K562 (cell line): ENCODE results near the gene ASPHD1. TPM values are rescaled to one million over a fixed set of nuclear protein-coding genes. Genes with fewer than 3 reads are reported as not detected.

ENCODE experiments used
- ARID4B ChIP-seq: sonication (generic); formaldehyde crosslinking; IDR thresholded peaks from 2 replicates; pipeline ENCODE4 v1.8.0; 2022; ENCODE audit warnings: mild to moderate bottlenecking, missing genetic modification reagents
- CUX1 ChIP-seq: fragments of 200-800 bp; sonication (Bioruptor generic); IDR thresholded peaks from 2 replicates; pipeline ENCODE4 v1.6.1; 2016; ENCODE audit warnings: missing genetic modification characterization, missing compliant biosample characterization
- DDX20 ChIP-seq: fragments of 450-650 bp; IDR thresholded peaks from 2 replicates; pipeline ENCODE4 v1.6.1; 2016; ENCODE audit warnings: missing genetic modification characterization, low read depth, mild to moderate bottlenecking, missing compliant biosample characterization, moderate library complexity
- EP400 ChIP-seq: fragments of 450-650 bp; IDR thresholded peaks from 2 replicates; pipeline ENCODE4 v1.6.1; 2017; ENCODE audit warnings: antibody characterized with exemption, mild to moderate bottlenecking, moderate library complexity
- FOXO4 ChIP-seq: fragments of 450-650 bp; formaldehyde crosslinking; IDR thresholded peaks from 2 replicates; pipeline ENCODE4 v1.4.0; 2020; ENCODE audit warnings: mild to moderate bottlenecking, moderate library complexity
- HOXB6 ChIP-seq: fragments of 250-450 bp; sonication (Bioruptor Pico); IDR thresholded peaks from 2 replicates; pipeline ENCODE4 v1.5.1; 2022; ENCODE audit warnings: mild to moderate bottlenecking, borderline replicate concordance
- NFIC ChIP-seq: fragments of 450-650 bp; IDR thresholded peaks from 2 replicates; pipeline ENCODE4 v1.6.1; 2017; ENCODE audit warnings: mild to moderate bottlenecking, inconsistent platforms
- NRF1 ChIP-seq, 2 experiments: fragments of 450-650 bp; IDR thresholded peaks in 1 of 2; conservative IDR thresholded peaks in 1 of 2; 2 replicates each; pipeline ENCODE4 v1.6.1; 2014; ENCODE audit warnings: mild to moderate bottlenecking in 2 of 2
- SMAD4 ChIP-seq: fragments of 250-450 bp; sonication (Bioruptor Pico); conservative IDR thresholded peaks from 2 replicates; pipeline ENCODE4 v1.8.0; 2021; ENCODE audit warnings: inconsistent platforms, mild to moderate bottlenecking, moderate library complexity
- TARDBP ChIP-seq: fragments of 450-650 bp; IDR thresholded peaks from 2 replicates; pipeline ENCODE4 v1.6.1; 2016
- polyA plus RNA-seq, 8 experiments: library from polyadenylated mRNA; depleted of rRNA in 4 of 8; stranded (reverse) in 5 of 8; unstranded in 3 of 8; fragments of >200 nt; fragmentation: Nextera tagmentation in 2 of 8; fragmentation: Illumina TruSeq in 1 of 8; extraction: Ambion mirVana in 2 of 8; extraction: Trizol in 1 of 8; gene quantifications; 2 replicates each; pipeline versions ENCODE4 v1.2.1 to v1.2.3, GENCODE V29; 2011 to 2014; ENCODE audit warnings: inconsistent platforms in 1 of 8, missing spikeins in 1 of 8
- total RNA-seq, 7 experiments: library from RNA; depleted of rRNA in 6 of 7; stranded (reverse); fragments of >200 nt in 6 of 7; fragmentation: Illumina TruSeq in 2 of 7; extraction: Trizol in 2 of 7; gene quantifications; 2 replicates each; pipeline versions ENCODE4 v1.2.1 to v1.2.3, GENCODE V29; 2011 to 2021; ENCODE audit warnings: low replicate concordance in 1 of 7
- TF ChIP-seq, protein P1 (sequence below): fragments of 450-650 bp; IDR thresholded peaks from 2 replicates; pipeline ENCODE4 v1.6.1; 2018; ENCODE audit not compliant: partially characterized antibody

Gene ASPHD1
- total and polyA plus RNA-seq, 9 of the 15 experiments (the other 6 are each of a cell fraction or from before 2014, with no cell fraction given) = 0.03 to 0.70 (median 0.24) TPM; not detected in 5

GRCh38 chr16:29943846-29944799 is 43.8 kb downstream of the ASPHD1 start (continued):
- TF ChIP-seq EP400 (no peak), NFIC (no peak), HOXB6 (CRISPR knock-in tag) (no peak), DDX20 (tag) (no peak), NRF1 (conservative IDR thresholded peaks at IDR 0.05 in 1 of 2, IDR thresholded peaks at IDR 0.05 in 1 of 2) (peak; percentile 63), CUX1 (CRISPR knock-in tag) (no peak), TARDBP (no peak), SMAD4 (CRISPR knock-in tag) (no peak), FOXO4 (no peak), ARID4B (CRISPR knock-in tag) (0 out of 2 replicates have a peak, but pooled peaks have one; percentile 15)
- TF ChIP-seq, protein P1, sequence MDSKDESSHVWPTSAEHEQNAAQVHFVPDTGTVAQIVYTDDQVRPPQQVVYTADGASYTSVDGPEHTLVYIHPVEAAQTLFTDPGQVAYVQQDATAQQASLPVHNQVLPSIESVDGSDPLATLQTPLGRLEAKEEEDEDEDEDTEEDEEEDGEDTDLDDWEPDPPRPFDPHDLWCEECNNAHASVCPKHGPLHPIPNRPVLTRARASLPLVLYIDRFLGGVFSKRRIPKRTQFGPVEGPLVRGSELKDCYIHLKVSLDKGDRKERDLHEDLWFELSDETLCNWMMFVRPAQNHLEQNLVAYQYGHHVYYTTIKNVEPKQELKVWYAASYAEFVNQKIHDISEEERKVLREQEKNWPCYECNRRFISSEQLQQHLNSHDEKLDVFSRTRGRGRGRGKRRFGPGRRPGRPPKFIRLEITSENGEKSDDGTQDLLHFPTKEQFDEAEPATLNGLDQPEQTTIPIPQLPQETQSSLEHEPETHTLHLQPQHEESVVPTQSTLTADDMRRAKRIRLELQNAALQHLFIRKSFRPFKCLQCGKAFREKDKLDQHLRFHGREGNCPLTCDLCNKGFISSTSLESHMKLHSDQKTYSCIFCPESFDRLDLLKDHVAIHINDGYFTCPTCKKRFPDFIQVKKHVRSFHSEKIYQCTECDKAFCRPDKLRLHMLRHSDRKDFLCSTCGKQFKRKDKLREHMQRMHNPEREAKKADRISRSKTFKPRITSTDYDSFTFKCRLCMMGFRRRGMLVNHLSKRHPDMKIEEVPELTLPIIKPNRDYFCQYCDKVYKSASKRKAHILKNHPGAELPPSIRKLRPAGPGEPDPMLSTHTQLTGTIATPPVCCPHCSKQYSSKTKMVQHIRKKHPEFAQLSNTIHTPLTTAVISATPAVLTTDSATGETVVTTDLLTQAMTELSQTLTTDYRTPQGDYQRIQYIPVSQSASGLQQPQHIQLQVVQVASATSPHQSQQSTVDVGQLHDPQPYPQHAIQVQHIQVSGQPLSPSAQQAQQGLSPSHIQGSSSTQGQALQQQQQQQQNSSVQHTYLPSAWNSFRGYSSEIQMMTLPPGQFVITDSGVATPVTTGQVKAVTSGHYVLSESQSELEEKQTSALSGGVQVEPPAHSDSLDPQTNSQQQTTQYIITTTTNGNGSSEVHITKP = no peak
